Ascending aorta (tissue), 2 donors: ENCODE results near the gene DTNA. TPM values are rescaled to one million over a fixed set of nuclear protein-coding genes. Genes with fewer than 3 reads are reported as not detected.

Experiments
- DNase-seq, 2 donors: peaks; one replicate each; pipeline ENCODE4 v3.0.0-alpha.2; 2019; ENCODE audit warnings: low spot score in 2 of 2
- H3K27ac ChIP-seq, 2 donors: fragments of 200-600 bp; sonication (generic); one replicate each; pipeline ENCODE4 v1.5.1; 2016 to 2017; ENCODE audit warnings: mild to moderate bottlenecking in 1 of 2
- H3K27me3 ChIP-seq: fragments of 200-600 bp; sonication (generic); one replicate; pipeline ENCODE4 v1.5.1; 2017
- H3K36me3 ChIP-seq, 2 donors: fragments of 200-600 bp; sonication (generic); one replicate each; pipeline ENCODE4 v1.5.1; 2016
- H3K4me1 ChIP-seq, 2 donors: fragments of 200-600 bp; sonication (generic); one replicate each; pipeline ENCODE4 v1.5.1; 2016 to 2017; ENCODE audit warnings: mild to moderate bottlenecking in 1 of 2
- H3K4me3 ChIP-seq, 2 donors: fragments of 200-600 bp; sonication (generic); one replicate each; pipeline ENCODE4 v1.5.1; 2016 to 2017; ENCODE audit warnings: mild to moderate bottlenecking in 1 of 2
- H3K9me3 ChIP-seq, 2 donors: fragments of 200-600 bp; sonication (generic); one replicate each; pipeline ENCODE4 v1.5.1; 2016
- intact Hi-C: fragments of 100-400 bp; cut with DNase I; formaldehyde crosslinking; loops from one replicate; pipeline ENCODE4 v1.15.1; 2023
- total RNA-seq: library from RNA; depleted of rRNA; stranded (reverse); fragments of >200 nt; gene quantifications from one replicate; pipeline ENCODE4 v1.1.0, GENCODE V29; 2016
- TF ChIP-seq, protein P1 (sequence below), 3 experiments: fragments of 200-600 bp in 2 of 3; fragments of 450-650 bp in 1 of 3; sonication (generic) in 2 of 3; IDR thresholded peaks; one replicate each; pipeline ENCODE4 v1.5.1; 2016 to 2019; ENCODE audit warnings: antibody characterized with exemption in 3 of 3, mild to moderate bottlenecking in 1 of 3, moderate library complexity in 1 of 3

The DTNA gene
- total RNA-seq, 1 donor from 2014 or later, result 7.3 TPM

DNA sequence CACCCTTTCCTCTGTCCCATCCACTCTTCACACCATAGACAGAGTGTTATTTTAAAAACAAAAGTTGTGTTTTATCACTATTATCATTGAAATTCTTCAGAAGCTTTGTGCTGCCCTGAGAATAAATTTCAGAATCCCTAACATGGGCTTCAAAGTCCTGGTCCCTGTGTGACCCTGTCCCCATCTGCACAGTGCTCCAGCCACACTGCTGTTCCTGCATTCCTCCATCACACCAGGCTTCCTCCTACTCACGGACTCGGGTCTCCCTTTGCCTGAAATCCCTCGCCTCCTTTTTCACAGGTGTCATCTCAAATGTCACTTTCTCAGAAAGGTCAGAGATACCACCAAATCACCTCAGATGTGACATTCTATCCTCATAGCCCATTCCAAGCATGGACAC is 8.2 kb upstream of the DTNA start:
- DNase-seq, result no peak
- no peaks in the 10 kb centered on the region for H3K9me3 ChIP-seq
- peak overlapping the region in 1 of 2 donors; percentile 30 for H3K27ac ChIP-seq
- intact Hi-C loops, result loop anchor here (10.0 kb wide), 1 partner anchor 203 kb away; no protein-coding TSS in a partner anchor
- H3K36me3 ChIP-seq, result no peaks in the 10 kb centered on the region
- TF ChIP-seq, protein P1, sequence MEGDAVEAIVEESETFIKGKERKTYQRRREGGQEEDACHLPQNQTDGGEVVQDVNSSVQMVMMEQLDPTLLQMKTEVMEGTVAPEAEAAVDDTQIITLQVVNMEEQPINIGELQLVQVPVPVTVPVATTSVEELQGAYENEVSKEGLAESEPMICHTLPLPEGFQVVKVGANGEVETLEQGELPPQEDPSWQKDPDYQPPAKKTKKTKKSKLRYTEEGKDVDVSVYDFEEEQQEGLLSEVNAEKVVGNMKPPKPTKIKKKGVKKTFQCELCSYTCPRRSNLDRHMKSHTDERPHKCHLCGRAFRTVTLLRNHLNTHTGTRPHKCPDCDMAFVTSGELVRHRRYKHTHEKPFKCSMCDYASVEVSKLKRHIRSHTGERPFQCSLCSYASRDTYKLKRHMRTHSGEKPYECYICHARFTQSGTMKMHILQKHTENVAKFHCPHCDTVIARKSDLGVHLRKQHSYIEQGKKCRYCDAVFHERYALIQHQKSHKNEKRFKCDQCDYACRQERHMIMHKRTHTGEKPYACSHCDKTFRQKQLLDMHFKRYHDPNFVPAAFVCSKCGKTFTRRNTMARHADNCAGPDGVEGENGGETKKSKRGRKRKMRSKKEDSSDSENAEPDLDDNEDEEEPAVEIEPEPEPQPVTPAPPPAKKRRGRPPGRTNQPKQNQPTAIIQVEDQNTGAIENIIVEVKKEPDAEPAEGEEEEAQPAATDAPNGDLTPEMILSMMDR (IDR thresholded peaks at IDR 0.05), result no peak
- H3K4me1 ChIP-seq, result no peaks in the 10 kb centered on the region
- H3K27me3 ChIP-seq, result no peaks in the 10 kb centered on the region
- no peak overlapping the region for H3K4me3 ChIP-seq

DNA sequence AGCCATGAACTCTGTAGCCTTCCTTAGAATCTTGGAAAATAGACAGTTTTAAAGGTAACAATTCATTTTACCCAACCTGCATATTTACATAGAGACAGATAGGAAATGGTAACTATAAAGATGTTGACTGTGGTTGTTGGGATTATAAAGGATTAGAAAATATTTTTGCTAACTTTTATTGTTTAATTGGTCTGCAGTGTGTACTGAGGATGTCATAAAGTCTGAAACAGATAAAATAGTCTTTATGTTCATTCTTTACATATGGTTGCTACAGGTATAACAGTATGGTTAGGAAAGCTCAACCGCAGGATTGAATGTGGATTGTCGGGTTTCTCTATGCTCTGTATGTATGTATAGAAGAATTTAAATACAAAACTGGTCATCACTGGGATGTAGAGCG is 7.3 kb upstream of the DTNA start:
- DNase-seq, result no peak
- Histone ChIP-seq H3K27ac (no peak overlapping the region), H3K4me1 (peaks cover 0 to 4% of the 10 kb centered on the region in 2 donors), H3K27me3 (no peaks in the 10 kb centered on the region), H3K4me3 (no peak overlapping the region), H3K9me3 (no peaks in the 10 kb centered on the region), H3K36me3 (no peaks in the 10 kb centered on the region)
- intact Hi-C loops, result loop anchor here (10.0 kb wide), 1 partner anchor 202 kb away; no protein-coding TSS in a partner anchor
- TF ChIP-seq, protein P1 (IDR thresholded peaks at IDR 0.05), result no peak

DNA sequence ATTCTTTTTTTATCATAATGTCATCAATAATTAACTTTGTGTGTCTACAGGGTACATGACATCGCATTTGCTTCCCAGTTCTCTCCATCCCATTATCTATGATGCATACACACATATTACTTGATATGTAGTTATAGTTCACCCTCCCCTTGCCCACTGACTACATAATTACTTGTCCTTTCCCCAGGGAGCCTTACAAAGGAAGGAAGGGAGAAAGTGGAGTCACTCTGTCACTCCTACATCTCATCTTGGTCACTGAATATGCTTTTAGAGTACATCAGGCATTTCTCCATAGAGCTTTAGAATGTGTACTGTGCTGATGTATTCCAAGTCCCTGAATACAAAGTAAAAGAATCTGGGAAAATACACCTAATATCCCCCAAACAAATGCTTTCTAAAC is 6.0 kb upstream of the DTNA start:
- no peaks in the 10 kb centered on the region for H3K9me3 ChIP-seq
- no peak overlapping the region for H3K4me3 ChIP-seq
- no peaks in the 10 kb centered on the region for H3K36me3 ChIP-seq
- H3K27me3 ChIP-seq, result no peaks in the 10 kb centered on the region
- H3K27ac ChIP-seq, result no peak overlapping the region
- TF ChIP-seq, protein P1 (IDR thresholded peaks at IDR 0.05), result no peak
- no peak for DNase-seq
- intact Hi-C loops, result loop anchor here (10.0 kb wide), 1 partner anchor 201 kb away; no protein-coding TSS in a partner anchor
- H3K4me1 ChIP-seq, result peaks cover 4 to 8% of the 10 kb centered on the region in 2 donors

DNA sequence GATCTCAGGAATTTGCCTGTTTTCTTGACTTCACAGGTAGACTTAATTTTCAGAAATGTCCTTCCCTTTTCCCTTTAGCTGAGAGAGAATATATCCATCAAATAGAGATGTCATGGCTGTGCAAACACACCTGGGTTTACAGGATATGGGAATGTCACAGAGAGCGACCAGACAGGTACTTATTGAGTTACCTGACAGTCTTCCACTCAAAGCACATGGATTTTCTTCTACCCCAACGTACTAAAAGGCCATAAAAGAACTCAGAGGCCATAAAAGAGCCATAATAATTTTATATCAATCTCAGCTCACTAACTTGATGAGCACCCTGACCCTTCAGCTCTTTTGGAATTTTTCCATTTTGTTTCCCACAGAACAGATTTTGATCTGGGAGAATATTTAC is 5.3 kb upstream of the DTNA start:
- Histone ChIP-seq H3K27ac (no peak overlapping the region), H3K4me1 (peaks cover 5 to 15% of the 10 kb centered on the region in 2 donors), H3K9me3 (no peaks in the 10 kb centered on the region), H3K27me3 (no peaks in the 10 kb centered on the region), H3K4me3 (no peak overlapping the region), H3K36me3 (no peaks in the 10 kb centered on the region)
- intact Hi-C loops, result loop anchor here (5.0 to 10.0 kb wide), 5 partner anchors 67 to 272 kb away; no protein-coding TSS in a partner anchor
- TF ChIP-seq, protein P1 (IDR thresholded peaks at IDR 0.05), result no peak
- no peak for DNase-seq

DNA sequence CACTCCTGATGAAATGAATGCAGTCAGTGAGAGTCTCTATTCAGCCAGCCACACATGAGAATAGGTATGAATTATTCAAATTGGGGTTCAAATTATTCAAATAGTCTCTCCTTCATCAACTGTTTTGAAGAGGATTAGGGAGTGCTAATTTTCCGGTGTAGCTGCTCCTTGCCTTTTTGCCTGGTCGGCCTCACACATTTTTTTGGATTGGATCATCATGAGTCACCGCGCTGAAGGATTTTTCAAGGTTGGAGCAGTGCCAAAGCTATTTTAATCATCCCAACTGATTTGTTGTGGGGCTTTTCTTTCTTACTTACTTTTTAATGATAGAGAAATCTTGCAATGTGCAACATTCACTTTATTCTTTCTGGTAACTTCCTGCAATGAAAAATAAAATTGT is 2.4 kb upstream of the DTNA start:
- H3K36me3 ChIP-seq, result no peaks in the 10 kb centered on the region
- peaks cover 9 to 28% of the 10 kb centered on the region in 2 donors for H3K4me1 ChIP-seq
- H3K27ac ChIP-seq, result peak overlapping the region; percentile 62 to 63
- intact Hi-C loops, result loop anchor here (5.0 to 10.0 kb wide), 5 partner anchors 65 to 270 kb away; no protein-coding TSS in a partner anchor
- H3K27me3 ChIP-seq, result no peaks in the 10 kb centered on the region
- TF ChIP-seq, protein P1 (IDR thresholded peaks at IDR 0.05), result no peak
- peak overlapping the region; percentile 18 to 25 for H3K4me3 ChIP-seq
- DNase-seq, result peak in 1 of 2 donors; percentile 86
- no peaks in the 10 kb centered on the region for H3K9me3 ChIP-seq
